IPS-15b (cell line): Measurements from ENCODE around the gene TSPAN11.

Experiments
- H3K27me3 ChIP-seq: one replicate; pipeline ENCODE4 v1.6.1; 2013; ENCODE audit warnings: low read length; ENCODE audit not compliant: control insufficient read depth, insufficient read depth
- H3K36me3 ChIP-seq: one replicate; pipeline ENCODE4 v1.6.1; 2013; ENCODE audit warnings: low read length; ENCODE audit not compliant: control insufficient read depth, insufficient read depth
- H3K4me1 ChIP-seq: one replicate; pipeline ENCODE4 v1.6.1; 2013; ENCODE audit warnings: mild to moderate bottlenecking, low read length; ENCODE audit not compliant: control insufficient read depth, insufficient read depth
- H3K4me3 ChIP-seq: one replicate; pipeline ENCODE4 v1.5.1; 2013; ENCODE audit warnings: low read depth, low read length
- H3K9ac ChIP-seq: one replicate; pipeline ENCODE4 v1.6.1; 2013; ENCODE audit warnings: low read depth, mild to moderate bottlenecking, low read length
- H3K9me3 ChIP-seq: one replicate; pipeline ENCODE4 v1.6.1; 2013; ENCODE audit warnings: mild to moderate bottlenecking, low read length; ENCODE audit not compliant: control insufficient read depth, insufficient read depth

Gene TSPAN11

DNA sequence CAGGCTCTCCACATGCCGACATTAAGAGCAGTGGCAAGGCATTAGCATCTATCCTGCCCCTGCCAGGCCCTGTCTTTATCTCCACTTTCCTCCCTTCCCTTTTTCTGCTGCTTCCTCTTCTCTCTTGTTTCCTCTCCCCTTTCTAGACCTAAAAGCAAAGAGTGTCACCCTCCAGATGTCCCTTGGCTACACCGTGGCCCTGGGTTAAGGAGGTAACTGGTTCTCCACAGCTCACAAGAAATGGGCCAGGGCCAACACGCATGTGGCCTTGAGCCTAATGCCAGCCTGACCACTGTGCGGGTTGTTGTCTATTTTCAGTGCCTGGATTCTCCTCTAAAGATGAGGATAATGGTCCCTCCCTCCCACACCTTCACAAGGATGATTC is 105.4 kb downstream of the TSPAN11 start:
- H3K9me3 ChIP-seq = no peaks in the 10 kb centered on the region
- H3K27me3 ChIP-seq = no peaks in the 10 kb centered on the region
- H3K4me1 ChIP-seq = no peaks in the 10 kb centered on the region
- no peak overlapping the region for H3K4me3 ChIP-seq
- no peaks in the 10 kb centered on the region for H3K36me3 ChIP-seq
- no peak overlapping the region for H3K9ac ChIP-seq

DNA sequence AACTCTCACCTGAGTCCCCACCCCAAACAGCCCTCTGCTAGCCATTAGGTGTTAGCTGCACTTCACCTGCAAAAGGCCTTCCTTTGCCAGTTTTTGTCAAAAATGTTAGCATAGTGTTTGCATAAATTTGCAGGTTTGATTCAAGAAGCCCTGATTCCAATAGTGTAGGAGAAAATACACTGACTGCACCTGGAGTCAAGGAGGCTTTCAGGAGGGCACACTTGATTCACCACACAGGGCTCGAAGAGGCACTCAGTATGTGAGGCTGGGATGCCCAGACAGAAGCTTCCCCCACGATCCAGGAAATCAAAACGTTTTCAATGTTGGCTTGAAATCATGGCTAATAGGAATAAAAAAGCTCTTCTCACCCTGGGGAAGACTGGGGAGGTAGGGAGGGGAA is 106.6 kb downstream of the TSPAN11 start:
- no peak overlapping the region for H3K9ac ChIP-seq
- no peaks in the 10 kb centered on the region for H3K4me1 ChIP-seq
- H3K4me3 ChIP-seq = no peak overlapping the region
- H3K27me3 ChIP-seq = no peaks in the 10 kb centered on the region
- H3K36me3 ChIP-seq = no peaks in the 10 kb centered on the region
- H3K9me3 ChIP-seq = no peaks in the 10 kb centered on the region

DNA sequence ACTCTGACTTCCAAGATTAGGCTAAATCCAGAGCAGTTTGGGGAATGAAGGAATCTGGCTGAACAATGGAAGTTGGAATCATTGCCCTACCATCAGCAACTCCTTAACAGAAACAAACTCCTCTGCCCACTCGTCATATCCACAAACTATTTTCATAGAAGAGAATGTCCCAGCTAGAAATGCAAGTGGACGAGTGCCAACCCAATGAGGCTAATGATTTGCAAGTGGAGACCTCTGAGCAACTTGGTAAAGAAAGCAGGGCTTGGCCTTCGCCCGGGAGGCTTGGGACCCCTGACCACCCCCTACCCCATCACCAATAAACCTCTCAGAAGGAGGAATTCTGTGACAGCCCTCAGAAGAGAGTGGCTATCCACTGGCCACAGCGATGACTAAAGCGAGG is 107.1 kb downstream of the TSPAN11 start:
- H3K9ac ChIP-seq = no peak overlapping the region
- H3K9me3 ChIP-seq = no peaks in the 10 kb centered on the region
- no peaks in the 10 kb centered on the region for H3K27me3 ChIP-seq
- no peaks in the 10 kb centered on the region for H3K4me1 ChIP-seq
- H3K4me3 ChIP-seq = no peak overlapping the region
- H3K36me3 ChIP-seq = no peaks in the 10 kb centered on the region

DNA sequence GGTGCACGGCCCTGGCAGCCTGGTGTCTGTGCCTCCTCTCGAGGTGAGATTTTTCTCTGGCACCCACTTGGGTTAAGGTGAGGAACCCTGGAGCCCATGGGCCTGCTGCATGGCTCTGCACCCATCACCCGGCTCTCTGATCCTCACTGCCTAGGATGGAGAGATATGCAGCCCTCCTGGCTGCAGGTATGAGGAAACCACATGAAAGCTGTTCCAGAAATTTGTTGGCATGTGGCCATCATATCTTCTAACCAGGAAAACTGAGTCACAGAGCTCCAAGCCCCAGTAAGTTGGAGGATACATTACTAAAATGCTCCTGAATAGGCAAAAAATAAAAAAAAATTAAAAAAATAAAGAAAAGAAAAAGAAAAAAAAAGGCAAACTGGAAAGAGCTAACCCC is 107.8 kb downstream of the TSPAN11 start:
- Histone ChIP-seq H3K9me3 (no peaks in the 10 kb centered on the region), H3K27me3 (no peaks in the 10 kb centered on the region), H3K4me1 (no peaks in the 10 kb centered on the region), H3K4me3 (no peak overlapping the region), H3K9ac (no peak overlapping the region), H3K36me3 (no peaks in the 10 kb centered on the region)

DNA sequence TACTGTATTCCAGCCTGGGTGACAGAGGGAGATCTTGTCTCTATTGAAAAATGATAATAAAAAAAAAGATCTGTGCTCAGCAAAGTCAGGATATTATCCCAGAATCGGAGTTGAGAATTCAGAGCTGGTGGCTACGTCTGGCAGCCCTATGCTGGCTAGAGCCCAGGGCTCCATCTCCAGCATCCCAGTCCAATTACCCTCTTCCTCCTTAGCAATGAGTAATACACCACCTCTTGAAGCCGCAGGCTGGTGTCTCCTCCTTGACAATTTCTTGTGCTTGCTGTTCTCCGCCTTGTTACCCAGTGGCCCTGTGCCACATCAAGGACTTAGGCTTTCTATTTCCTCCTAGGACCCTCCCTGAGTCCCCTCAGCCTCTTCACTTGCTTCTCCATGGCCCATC is 108.7 kb downstream of the TSPAN11 start:
- no peaks in the 10 kb centered on the region for H3K36me3 ChIP-seq
- no peaks in the 10 kb centered on the region for H3K27me3 ChIP-seq
- no peaks in the 10 kb centered on the region for H3K4me1 ChIP-seq

DNA sequence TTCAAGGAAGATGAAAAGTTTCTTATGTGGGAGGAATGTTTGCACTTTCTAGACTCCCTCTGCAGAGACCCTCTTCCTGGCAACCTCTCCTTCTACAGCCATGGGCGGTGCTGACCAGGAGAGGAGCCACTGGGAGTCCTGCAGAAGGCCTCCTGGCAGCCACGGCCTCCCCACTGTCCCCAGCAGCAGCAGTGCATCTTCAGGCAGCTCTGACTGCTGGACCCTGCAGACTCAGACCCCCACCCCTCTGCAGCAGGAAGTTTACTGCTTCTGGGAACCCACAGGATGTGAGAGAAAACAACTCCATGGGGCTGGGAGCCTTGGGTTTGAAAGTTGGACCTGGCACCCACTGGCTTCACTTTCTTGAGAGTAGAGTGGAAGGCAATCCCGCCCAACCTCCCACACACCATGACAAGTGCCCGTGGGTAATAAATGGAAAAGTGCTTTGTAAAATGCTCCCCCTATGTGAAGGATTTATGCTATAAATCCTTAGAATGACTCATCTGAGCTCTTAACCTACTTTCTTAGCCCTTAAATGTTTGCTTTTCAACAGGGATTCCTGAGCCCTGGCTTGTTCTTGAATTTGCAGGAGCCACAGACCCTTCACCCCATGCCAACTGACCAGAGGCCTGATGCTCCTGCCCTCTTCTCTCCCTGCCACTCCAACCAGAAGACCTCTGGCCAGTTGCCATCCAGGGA is 109.6 kb downstream of the TSPAN11 start:
- H3K4me1 ChIP-seq = no peaks in the 10 kb centered on the region
- H3K9me3 ChIP-seq = no peaks in the 10 kb centered on the region
- H3K36me3 ChIP-seq = no peaks in the 10 kb centered on the region
- no peaks in the 10 kb centered on the region for H3K27me3 ChIP-seq
- no peak overlapping the region for H3K4me3 ChIP-seq
- H3K9ac ChIP-seq = no peak overlapping the region

More for the DNA sequence above, 108.7 kb downstream of the TSPAN11 start:
- Histone ChIP-seq H3K4me3 (no peak overlapping the region), H3K9me3 (no peaks in the 10 kb centered on the region), H3K9ac (no peak overlapping the region)

DNA sequence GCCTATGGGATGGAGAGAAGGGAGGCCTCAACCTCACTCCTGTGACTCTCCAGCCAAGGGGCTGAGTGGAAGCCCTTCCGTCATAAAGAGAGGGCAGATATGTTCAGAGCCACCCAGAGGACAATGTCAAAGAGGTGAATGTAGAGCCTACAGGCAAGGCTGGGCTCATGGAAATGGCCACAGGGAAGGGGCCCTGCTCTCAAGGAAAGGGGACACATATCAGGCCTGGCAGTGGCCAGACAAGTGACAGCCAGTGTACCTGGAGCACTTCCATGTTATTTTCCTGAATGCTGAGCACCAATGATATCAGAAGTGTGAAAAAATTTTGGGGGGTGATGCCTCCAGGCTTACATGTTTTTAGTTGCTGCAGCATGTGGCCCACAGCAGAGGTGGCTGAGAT is 110.5 kb downstream of the TSPAN11 start:
- Histone ChIP-seq H3K4me1 (no peaks in the 10 kb centered on the region), H3K27me3 (no peaks in the 10 kb centered on the region), H3K4me3 (no peak overlapping the region), H3K9ac (no peak overlapping the region), H3K9me3 (no peaks in the 10 kb centered on the region), H3K36me3 (no peaks in the 10 kb centered on the region)

DNA sequence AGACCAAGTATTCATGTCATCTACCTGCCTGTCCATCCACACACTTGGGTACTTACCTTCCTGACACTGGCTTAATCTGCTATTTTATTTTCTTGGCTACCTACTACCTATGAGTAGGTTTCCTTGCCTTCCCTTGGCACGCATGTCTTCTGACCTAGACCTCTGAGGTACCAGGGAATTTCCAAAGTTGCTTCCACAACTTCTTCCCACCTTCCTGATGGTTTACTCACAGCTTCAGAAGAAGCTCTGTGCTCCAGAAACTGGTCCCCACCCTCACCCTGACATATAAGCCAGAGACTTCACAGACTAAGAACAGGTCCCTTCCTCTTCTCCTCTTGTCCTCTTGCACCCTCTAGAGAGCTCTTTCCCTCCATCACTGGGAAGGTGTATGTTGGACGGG is 111.4 kb downstream of the TSPAN11 start:
- Histone ChIP-seq H3K9me3 (no peaks in the 10 kb centered on the region), H3K36me3 (no peaks in the 10 kb centered on the region), H3K27me3 (no peaks in the 10 kb centered on the region), H3K4me3 (no peak overlapping the region), H3K9ac (no peak overlapping the region), H3K4me1 (no peaks in the 10 kb centered on the region)

DNA sequence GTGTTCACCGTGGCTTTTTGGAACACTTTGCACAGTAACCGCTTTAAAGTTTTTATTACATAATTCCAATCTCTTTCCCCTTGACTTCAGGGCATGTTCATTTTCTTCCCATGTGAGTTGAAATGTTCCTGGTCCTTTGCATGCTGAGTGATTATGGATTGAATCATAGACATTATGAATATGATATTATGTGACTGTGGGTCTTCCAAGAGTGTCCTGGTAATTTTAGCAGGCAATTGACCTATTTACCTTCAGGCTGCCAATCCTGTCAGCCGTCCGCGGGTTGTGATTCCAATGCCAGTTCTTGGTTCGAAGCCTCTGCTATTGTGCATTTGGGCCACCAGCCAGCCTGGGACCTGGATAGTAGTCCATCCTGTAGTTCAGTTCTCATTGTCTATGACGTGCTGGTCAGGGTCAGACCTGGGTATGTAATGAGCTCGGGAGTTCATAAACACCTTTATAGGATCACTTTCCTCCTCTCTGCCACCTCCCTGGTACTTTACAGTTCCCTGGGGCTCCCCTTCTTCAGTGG is 114.6 kb downstream of the TSPAN11 start:
- H3K27me3 ChIP-seq = no peaks in the 10 kb centered on the region
- no peaks in the 10 kb centered on the region for H3K9me3 ChIP-seq
- H3K9ac ChIP-seq = no peak overlapping the region
- H3K4me1 ChIP-seq = no peaks in the 10 kb centered on the region
- no peaks in the 10 kb centered on the region for H3K36me3 ChIP-seq
- H3K4me3 ChIP-seq = no peak overlapping the region
